ENCODE results near the gene RYR3. TPM values are rescaled to one million over a fixed set of nuclear protein-coding genes. Genes with fewer than 3 reads are reported as not detected.

The RYR3 gene
- total RNA-seq, 1 experiment from 2014 or later, result not detected

GRCh38 chr15:33894193-33894592 lies 583.4 kb downstream of the RYR3 start:
- no peaks in the 10 kb centered on the region for H3K9me3 ChIP-seq
- H3K27me3 ChIP-seq, result no peaks in the 10 kb centered on the region
- H3K36me3 ChIP-seq, result no peaks in the 10 kb centered on the region
- H3K4me3 ChIP-seq, result no peak overlapping the region
- DNase-seq, result no peak

- no peak overlapping the region for H3K4me3 ChIP-seq
Measured at GRCh38 chr15:33902043-33902442, 591.3 kb downstream of the RYR3 start.

GRCh38 chr15:33903661-33904060 lies 592.9 kb downstream of the RYR3 start:
- DNase-seq, result no peak
- H3K27me3 ChIP-seq, result no peaks in the 10 kb centered on the region
- H3K9me3 ChIP-seq, result no peaks in the 10 kb centered on the region
- no peaks in the 10 kb centered on the region for H3K36me3 ChIP-seq
- H3K4me3 ChIP-seq, result no peak overlapping the region

More at GRCh38 chr15:33902043-33902442, 591.3 kb downstream of the RYR3 start:
- no peaks in the 10 kb centered on the region for H3K27me3 ChIP-seq
- DNase-seq, result no peak
- H3K36me3 ChIP-seq, result no peaks in the 10 kb centered on the region
- no peaks in the 10 kb centered on the region for H3K9me3 ChIP-seq

GRCh38 chr15:33907326-33907725 lies 596.6 kb downstream of the RYR3 start:
- Histone ChIP-seq H3K9me3 (no peaks in the 10 kb centered on the region), H3K36me3 (no peaks in the 10 kb centered on the region), H3K4me3 (no peak overlapping the region), H3K27me3 (no peaks in the 10 kb centered on the region)
- no peak for DNase-seq

- Histone ChIP-seq H3K27me3 (no peaks in the 10 kb centered on the region), H3K36me3 (no peaks in the 10 kb centered on the region), H3K4me3 (no peak overlapping the region), H3K9me3 (no peaks in the 10 kb centered on the region)
- no peak for DNase-seq
Measured at GRCh38 chr15:33908406-33908805, 597.6 kb downstream of the RYR3 start.

- Histone ChIP-seq H3K36me3 (no peaks in the 10 kb centered on the region), H3K9me3 (no peaks in the 10 kb centered on the region), H3K4me3 (no peak overlapping the region), H3K27me3 (no peaks in the 10 kb centered on the region)
- no peak for DNase-seq
Measured at GRCh38 chr15:33910741-33911140, 600.0 kb downstream of the RYR3 start.

GRCh38 chr15:33912326-33912725 lies 601.6 kb downstream of the RYR3 start:
- no peak for DNase-seq
- Histone ChIP-seq H3K4me3 (no peak overlapping the region), H3K9me3 (no peaks in the 10 kb centered on the region), H3K27me3 (no peaks in the 10 kb centered on the region), H3K36me3 (no peaks in the 10 kb centered on the region)

GRCh38 chr15:33913459-33913858 lies 602.7 kb downstream of the RYR3 start:
- no peak overlapping the region for H3K4me3 ChIP-seq
- peak; percentile 2 for DNase-seq
- no peaks in the 10 kb centered on the region for H3K36me3 ChIP-seq
- no peaks in the 10 kb centered on the region for H3K9me3 ChIP-seq
- no peaks in the 10 kb centered on the region for H3K27me3 ChIP-seq

Other genes starting within 250 kb of the RYR3 start
- 0.25 and 9.0 TPM in 2 replicates for gene FMN1, start 116.3 kb upstream of the RYR3 start, total RNA-seq (2014; rRNA removed; shearing (Covaris generic); ENCODE audit: low replicate concordance)

Measured in MG63 (cell line).